Astrocyte of the hippocampus (primary cell): ENCODE data around the gene C9orf153.

Source experiments
- DNase-seq: peaks from one replicate; pipeline ENCODE4 v3.0.0; 2011; ENCODE audit warnings: low read depth, low spot score

Gene C9orf153

DNA sequence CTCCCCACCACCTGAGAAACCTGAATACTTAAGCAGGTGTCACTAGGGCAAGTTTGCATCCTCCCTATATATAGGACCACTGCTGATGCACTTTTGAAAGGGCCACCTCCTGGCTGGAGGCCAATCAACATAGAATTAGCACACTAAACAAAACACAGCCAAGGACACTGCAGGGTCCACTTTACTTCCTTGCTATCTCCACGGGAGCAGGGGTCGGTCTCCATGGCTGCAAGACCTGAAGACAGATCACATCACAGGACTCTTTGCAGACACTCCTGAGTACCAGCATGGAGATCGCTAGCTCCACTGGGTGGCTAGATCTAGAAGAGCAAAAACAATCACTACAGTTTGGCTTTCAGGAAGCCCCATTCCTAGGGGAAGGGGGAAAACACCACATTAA, 72.3 kb downstream of the C9orf153 start:
- DNase-seq = no peak

GRCh38 chr9:86186696-86187095, 72.8 kb downstream of the C9orf153 start:
- DNase-seq = no peak

- DNase-seq = peak; percentile 16
Measured at GRCh38 chr9:86185872-86186271, 73.6 kb downstream of the C9orf153 start.

DNA sequence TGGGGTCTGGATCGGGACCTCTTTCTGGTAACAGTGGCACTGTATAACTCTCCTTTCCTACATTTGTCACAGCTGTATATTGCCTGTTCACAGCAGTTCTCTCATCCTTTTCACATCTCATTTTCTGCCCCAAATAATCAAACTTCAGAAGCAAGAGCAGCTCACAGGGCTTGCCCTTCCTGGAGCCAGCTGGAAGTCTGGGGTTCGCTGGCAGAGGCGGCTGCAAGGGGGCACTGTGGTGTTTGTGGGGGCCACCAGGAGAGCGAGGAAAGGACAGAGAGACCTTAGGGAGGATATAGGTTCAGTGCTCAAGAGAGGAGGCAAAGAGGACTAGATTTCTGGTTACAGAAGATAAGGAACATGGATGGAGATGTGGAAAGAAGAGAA, 75.3 kb downstream of the C9orf153 start:
- DNase-seq = no peak

- no peak for DNase-seq
Measured at GRCh38 chr9:86183229-86184137, 76.0 kb downstream of the C9orf153 start.

DNA sequence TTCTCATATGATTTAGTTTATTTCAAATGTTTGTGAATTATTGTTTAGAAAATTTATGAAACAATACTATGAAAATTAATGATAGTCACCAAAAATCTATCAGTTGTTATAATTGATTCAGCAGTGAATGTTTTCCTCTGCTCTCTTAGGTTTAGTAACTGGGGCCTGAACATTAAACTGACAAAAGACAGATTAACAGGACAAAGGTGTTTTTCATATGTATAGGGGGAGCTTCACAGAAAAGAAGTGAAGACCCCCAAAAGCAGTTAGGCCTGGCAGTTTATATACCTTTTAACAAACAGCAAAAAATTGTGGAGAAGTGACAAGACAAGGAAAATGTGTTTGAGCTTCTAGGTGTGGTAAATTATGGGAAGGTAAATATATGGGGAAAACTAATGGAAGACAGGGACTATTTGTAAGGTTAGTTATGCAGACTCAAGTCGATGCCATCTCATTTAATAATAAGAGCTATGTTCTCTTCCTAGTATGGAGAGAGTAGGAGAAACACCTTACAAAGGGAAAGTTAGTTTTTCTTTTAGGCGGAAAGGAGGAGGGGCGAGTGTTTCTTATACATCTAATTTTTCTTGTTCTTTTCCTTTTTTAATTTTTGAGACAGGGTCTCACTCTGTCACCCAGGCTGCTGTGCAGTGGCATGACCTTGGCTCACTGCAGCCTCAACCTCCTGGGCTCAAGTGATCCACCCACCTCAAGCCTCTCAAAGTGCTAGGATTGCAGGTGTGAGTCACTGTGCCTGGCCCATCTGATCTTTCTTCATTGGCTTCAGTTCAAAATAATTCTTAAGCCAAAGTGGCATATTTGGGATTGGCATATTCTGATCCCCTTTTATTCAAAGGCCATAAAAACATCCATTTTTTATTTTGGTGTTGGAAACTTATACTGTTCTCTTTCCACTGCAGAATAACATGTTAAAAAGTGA, 77.8 kb downstream of the C9orf153 start:
- DNase-seq = no peak

- DNase-seq = no peak
Measured at GRCh38 chr9:86178503-86178902, 81.0 kb downstream of the C9orf153 start.

DNA sequence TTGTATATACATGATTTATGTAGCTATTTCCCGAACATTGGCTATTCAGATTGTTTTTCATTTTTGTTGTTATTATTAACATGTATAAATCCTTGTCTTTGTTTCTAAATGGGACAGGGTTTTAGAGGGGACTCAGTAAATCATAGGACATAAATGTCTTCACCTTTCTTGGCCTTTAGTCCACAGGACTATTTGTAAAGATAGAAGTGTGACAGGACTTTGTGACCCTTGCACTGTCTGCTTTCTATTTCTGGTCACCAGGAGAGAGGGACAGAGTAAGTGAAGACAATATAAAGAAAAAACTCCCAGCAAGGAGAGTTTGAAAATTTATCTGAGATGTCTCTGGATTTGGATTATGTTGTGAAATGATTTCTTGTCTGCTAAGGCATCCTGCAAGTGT, 81.5 kb downstream of the C9orf153 start:
- DNase-seq = no peak

GRCh38 chr9:86176468-86176867, 83.0 kb downstream of the C9orf153 start:
- DNase-seq = peak; percentile 68

- peak; percentile 26 for DNase-seq
Measured at GRCh38 chr9:86175743-86176456, 83.6 kb downstream of the C9orf153 start.

DNA sequence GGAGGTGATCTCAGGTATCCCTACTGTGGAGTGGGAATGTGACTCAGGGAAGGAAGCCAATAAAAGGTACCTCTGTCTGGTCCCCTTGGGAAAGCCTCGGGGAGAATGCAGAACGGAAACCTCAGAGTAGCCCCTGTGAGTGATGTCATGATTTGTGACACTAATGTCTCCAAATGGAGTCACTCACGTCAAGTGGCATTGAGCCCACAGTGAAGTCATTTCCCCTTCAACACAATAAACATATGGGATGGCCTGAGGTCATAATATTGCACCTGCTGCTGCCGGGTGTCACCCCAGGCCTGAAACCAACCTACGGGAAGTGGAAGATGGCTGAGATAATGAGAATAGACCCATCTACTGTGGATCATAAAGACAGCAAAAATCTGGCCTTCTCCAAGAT, 84.2 kb downstream of the C9orf153 start:
- no peak for DNase-seq
